CD4-positive, alpha-beta T cell treated with Interleukin-17A for 1 hour (primary cell): ENCODE measurements around the gene FRAT1.
"Not testable (repeated sequence)": the region's sequence is repeated elsewhere in the genome, so short reads cannot be mapped to it uniquely, and the experiment has no call there.

Experiments
- DNase-seq: peaks from one replicate; pipeline ENCODE4 v3.0.0-alpha.2; 2020

FRAT1 gene, protein sequence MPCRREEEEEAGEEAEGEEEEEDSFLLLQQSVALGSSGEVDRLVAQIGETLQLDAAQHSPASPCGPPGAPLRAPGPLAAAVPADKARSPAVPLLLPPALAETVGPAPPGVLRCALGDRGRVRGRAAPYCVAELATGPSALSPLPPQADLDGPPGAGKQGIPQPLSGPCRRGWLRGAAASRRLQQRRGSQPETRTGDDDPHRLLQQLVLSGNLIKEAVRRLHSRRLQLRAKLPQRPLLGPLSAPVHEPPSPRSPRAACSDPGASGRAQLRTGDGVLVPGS

DNA sequence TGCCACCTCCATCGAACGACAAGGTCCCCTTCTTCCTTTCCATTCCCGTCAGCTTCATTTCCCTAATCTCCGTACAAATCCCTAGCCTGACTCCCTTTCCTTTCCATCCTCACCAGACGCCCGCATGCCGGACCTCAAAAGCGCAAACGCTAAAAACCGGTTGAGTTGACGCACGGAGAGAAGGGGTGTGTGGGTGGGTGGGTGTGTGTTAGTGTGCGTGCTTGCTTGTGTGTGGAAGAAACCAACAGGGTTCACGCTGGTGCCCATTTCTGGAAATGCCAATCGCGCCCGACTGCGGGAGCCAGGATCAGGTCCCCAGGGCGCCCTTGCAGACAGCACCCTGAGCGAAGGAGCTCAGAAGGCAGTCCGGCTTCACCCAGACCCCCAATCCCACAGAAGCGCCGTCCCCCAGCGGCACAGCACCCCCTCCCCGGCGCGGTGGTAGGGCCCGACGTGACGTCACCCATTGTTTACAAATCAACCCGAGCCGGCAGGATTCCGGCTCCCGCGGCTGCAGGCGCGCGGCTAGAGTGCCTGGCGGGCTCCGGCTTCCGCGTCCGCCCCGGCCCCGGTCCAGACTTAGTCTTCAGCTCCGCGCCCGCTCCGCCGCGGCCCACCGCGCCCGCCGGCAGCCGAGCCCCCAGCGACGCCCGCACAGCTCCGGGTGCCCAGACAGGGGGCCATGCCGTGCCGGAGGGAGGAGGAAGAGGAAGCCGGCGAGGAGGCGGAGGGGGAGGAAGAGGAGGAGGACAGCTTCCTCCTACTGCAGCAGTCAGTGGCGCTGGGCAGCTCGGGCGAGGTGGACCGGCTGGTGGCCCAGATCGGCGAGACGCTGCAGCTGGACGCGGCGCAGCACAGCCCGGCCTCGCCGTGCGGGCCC lies at the start of gene FRAT1:
FRAT1 (plus strand) TSS at position 500 of the 880 bp plus-strand sequence; CDS start at position 683, 183 bp downstream.
- peak; percentile 92 for DNase-seq

DNA sequence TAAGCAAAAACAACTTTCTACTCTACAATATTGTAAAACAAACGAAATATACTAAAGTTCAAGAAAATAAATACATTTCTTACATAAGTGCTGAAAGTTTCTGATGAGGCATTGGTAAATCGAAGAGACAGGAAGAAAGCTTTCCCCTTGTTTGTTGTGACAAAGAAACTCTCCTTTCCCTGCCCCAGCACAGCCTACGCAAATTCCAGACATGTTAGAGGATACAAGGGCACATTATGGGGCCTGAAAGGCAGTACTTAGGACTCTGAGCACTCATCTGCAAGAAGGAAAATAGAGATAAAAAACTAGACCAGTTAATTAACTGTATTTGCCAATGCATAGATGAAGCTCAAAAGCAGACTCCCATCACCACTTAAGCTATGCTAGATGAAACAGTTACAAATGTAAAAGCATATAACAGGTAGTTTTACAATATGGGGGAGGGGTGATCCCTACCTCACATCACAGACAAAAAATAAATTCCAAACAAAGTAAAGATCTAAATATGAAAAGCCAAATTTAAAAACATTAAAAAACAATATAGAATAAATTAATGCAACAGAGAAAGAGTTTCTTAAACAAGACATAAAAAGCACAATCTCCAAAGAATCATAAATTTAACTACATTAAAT lies 48.4 kb upstream of the FRAT1 start:
- DNase-seq: no peak

DNA sequence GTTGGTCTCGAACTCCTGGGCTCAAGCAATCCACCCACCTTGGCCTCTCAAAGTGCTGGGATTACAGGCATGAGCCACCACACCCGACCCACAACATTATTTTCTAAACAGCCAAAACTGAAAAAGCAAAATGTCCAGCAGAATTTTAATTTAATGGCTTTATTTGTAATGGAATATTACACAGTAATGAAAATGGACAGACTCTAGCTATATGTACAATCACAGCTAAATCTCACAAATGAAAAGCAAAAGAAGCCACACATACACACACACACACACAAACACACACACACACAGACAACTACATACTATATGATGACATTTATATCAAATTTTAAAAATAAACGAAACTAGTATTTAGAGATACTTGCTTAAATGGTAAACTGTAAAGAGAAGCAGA lies 45.4 kb upstream of the FRAT1 start:
- DNase-seq: no peak

DNA sequence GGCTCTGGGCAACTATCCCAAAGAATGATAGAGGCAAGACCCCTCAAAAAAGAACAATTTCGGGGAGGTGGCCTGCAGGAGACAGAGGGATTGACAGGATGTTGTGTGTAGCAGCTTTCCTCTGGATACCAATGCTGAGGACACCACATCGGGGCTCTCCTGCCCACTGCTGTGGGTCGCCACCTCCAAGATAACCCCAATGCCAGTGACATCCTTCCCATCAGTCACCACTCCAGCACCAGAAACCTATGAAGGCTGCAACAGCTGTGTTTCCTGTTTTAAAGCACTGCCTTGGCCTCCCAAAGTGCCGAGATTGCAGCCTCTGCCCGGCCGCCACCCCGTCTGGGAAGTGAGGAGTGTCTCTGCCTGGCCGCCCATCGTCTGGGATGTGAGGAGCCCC lies 44.2 kb upstream of the FRAT1 start:
- DNase-seq: no peak

DNA sequence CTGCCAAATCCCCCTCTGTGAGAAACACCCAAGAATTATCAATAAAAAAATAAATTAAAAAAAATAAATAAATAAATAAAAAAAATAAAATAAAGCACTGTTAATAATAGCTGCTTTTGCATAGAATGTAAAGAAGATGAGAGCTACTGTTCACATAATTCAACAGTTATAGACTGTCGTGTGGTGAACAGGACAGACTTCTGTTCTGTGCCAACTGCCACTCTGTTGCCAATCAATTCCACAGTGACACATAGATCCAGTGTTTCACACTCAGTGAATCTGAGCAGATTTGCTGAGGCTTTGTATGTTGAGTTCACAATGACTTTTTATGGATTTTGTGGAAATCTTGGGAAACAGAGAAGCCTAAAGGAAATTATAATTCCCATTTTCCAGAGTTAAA lies 41.5 kb upstream of the FRAT1 start:
- DNase-seq: no peak

DNA sequence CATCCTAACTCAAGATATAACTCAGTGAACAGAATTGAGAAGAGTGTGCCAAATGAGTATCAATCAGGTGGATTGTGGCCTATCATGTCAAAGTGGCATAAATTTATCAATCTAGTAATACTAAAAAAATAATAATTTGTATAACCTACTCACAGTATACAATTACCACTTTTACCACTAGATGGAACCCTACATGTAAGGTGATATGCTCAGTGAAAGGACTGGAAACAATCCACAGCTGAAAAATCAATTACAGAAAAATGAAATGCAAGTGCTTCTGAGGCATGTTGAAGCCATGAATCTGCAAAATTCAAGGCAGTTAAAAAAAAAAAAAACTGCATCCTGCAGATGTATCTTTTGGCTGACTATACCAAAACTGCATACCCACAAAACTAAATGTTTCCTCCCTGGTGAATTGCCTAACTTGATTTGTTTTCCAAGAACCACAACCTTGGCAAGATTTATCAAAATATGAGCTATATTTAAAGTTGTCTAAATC lies 40.5 kb upstream of the FRAT1 start:
- peak; percentile 66 for DNase-seq

DNA sequence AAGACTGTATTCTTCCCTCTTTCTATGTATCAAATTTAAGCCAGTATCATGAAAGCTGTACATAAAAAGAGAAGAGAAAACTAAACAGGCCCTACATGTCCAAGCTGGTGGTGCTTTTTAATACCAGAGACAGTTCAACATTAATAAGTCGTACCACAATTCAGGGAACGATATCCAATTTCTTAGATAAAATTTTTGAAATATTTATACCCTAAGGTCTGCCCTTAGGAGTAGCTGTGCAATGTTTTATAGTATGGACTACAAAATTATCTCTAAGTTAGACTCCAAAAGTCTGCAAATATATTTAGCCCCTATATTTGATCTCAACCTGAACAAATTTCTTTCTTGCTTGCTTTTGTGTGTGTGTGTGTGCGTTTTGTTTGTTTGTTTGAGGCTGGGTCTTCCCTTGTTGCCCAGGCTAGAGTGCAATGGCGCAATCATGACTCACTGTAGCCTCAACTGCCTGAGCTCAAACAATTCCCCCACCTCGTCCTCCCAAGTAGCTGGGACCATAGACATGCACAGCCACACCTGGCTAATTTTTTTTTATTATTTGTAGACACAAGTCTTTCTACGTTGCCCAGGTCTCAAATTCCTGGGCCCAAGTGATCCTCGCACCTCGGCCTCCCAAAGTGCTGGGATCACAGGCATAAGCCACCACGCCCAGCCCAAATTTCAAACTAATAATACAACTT lies 39.8 kb upstream of the FRAT1 start:
- no peak for DNase-seq

DNA sequence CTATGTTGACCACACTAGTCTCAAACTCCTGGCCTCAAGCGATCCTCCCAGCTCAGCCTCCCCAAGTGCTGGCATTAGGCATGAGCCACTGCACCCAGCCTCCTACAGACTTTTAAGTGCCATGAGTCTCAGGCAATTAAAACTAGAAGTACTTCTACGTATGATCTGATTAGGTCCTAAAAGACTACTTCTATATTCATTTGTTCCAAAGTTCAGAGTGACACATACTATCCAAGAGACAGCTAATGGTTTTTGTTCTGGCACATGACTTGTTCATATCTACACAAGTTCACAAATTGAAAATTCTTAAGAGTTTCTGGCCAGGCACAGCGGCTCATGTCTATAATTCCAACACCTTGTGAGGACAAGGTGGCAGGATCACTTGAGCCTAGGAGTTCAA lies 38.3 kb upstream of the FRAT1 start:
- DNase-seq: no peak

DNA sequence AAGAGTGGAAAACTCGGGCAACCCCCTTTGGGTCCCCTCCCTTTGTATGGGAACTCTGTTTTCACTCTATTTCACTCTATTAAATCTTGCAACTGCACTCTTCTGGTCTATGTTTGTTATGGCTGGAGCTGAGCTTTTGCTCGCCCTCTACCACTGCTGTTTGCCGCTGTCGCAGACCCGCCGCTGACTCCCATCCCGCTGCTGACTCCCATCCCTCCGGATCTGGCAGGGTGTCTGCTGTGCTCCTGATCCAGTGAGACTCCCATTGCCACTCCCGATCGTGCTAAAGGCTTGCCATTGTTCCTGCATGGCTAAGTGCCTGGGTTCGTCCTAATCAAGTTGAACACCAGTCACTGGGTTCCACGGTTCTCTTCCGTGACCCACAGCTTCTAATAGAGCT lies 29.0 kb upstream of the FRAT1 start:
- DNase-seq: not testable (repeated sequence)

DNA sequence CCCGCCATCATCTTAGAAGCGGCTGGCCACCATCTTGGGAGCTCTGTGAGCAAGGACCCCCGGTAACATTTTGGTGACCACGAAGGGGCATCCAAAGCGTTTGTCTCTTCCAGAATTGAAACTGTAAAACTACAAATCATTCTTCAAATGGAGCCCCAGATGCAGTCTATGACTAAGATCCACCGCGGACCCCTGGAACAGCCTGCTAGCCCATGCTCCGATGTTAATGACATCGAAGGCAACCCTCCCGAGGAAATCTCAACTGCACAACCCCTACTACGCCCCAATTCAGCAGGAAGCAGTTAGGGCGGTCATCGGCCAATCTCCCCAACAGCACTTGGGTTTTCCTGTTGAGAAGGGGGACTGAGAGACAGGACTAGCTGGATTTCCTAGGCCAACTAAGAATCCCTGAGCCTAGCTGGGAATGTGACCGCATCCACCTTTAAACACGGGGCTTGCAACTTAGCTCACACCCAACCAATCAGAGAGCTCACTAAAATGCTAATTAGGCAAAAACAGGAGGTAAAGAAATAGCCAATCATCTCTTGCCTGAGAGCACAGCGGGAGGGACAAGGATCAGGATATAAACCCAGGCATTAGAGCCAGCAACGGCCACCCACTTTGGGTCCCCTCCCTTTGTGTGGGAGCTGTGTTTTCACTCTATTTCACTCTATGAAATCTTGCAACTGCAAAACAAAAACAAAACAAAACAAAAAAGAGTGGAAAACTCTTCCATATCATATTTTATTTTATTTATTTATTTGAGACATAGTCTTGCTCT lies 28.3 kb upstream of the FRAT1 start:
- not testable (repeated sequence) for DNase-seq

DNA sequence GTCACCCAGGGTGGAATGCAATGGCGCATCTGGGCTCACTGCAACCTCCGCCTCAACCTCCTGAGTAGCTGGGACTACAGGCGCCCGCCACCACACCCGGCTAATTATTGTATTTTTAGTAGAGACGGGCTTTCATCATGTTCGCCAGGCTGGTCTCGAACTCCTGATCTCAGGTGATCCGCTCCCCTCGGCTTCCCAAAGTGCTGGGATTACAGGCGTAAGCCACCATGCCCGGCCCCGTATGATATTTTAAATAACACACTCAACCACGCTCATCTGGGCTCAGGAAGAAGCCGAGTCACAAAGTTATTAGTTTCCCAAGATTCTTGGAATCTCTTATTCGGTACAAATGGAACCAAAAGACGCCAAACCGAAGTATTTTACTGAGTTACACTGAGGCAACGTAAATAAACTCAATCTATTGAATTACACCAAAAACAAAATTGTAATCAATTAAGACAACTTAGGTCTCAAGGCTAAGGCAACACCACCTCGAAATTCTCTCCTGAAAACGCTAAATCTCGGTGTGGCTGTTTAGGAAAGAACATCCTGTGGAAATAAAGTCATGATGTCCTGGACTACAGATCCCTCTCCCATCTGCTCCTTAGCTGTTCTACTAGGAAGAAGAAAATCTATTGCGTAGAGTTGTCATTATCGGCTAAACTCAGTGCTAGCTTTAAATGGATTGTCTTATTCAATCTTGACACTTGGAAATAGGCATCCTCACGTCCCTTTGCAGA lies 27.5 kb upstream of the FRAT1 start:
- no peak for DNase-seq

DNA sequence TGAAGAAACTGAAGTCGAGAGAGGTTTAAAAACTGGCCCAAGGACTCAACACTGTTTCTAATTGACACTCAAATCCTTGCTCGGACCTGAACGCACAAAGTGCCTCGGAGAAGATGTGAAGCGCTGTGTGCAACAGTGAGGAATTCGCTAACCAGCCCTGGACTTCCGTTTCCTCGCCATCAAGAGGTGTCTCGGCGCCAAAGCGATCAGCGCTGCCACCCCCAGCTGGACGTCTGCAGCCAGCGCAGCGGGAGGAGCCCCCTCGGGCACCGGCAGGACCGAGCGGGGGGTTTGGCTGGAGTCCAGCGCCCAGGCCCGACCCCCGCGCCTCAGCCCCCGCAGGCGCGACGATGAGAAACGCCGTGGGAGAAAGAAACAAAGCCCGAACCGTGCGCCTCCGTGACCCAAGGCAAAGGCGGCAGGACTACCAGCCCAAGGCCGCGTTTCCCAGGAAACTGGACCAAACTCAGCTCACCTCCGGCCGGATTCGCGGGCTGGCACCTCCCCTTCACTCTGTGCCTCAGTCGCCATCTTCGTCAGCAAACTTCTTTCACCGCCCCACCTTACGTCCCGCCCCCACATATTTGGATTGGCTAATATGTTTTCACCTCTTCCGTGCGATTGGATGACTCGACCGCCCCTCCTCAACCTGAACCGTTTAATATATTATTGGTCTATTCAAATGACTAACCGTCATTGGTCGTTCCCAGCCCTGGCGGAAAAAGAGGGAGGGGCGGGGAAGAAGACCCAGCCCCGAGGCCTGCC lies 26.8 kb upstream of the FRAT1 start, which contains the start of gene ARHGAP19:
ARHGAP19 (minus strand) TSS at position 541 of the 765 bp plus-strand sequence; CDS start at position 531, 10 bp downstream.
- peak; percentile 98 for DNase-seq

DNA sequence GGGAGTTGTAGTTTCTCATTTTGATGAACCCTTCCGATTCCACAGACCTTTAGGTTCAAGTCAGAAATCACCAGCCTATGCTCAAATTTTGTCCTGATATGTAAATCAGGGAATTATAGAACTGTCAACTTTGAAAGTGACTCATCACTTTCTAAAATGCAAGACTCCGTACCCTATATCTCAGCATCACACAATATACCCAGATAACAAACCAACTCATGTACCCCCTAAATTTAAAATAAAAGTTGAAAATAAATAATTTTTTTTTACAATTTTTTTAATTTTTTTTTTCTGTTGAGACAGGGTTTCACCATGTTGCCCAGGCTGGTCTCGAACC lies 26.2 kb upstream of the FRAT1 start:
- DNase-seq: no peak

DNA sequence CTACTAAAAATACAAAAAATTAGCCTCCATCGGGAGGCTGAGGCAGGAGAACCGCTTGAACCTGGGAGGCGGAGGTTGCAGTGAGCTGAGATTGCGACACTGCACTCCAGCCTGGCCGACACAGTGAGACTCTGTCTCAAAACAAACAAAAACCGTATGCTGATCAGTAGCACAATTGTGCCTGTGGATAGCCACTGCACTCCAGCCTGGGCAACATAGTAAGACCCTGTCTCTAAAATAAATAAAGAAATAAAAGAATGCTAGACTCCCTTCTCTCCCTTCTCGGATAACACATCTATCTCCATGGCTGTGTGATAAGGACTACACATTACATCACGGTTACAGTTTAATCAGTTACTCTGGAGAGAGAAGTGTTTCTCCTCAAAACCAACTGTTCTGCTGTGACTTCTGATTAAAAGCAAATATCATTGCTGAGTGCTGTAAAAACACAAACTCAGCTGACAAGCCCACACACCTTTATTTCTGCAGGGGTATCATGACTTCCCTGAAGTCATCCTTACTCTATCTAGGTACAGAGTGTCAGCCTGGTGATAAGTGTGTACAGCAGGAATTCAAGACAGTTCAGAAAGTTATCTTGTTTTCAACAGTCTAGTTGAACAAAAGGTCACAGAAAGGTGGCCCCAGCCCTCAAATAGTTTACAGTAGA lies 21.4 kb upstream of the FRAT1 start:
- DNase-seq: no peak

DNA sequence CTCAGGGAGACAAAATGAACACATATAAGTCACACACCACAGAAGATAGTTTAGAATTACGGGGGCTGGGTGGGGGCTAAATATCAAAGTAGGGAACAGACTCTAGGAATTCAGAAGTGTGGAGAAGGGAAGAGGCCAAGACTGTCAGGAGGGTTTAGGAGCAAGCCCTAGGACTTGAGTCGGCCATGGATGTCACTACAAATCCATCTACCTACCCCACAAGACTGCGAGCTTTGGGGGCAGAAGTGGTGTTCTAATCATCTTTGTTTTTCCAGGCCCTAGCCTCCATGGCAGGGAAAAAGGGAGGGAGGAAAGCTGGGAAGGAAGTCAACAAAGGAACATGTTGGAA lies 20.9 kb upstream of the FRAT1 start:
- DNase-seq: no peak

DNA sequence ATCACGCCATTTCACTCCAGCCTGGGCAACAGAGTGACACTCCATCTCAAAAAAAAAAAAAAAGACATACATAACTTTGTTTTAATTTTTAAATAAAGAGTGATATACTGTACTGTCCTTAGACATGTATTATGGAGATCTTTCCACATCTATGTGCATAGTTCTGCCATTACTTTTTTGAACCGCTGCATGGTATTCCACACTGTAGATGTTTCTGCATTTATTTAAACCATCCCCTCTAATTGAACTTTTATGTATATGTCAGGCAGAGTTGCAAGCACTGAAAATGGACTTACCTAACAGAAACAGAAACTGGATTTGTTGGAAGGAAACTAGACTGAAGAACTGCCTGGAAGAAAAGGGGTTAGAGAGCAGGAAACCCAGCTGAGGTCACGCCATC lies 18.1 kb upstream of the FRAT1 start:
- DNase-seq: no peak

DNA sequence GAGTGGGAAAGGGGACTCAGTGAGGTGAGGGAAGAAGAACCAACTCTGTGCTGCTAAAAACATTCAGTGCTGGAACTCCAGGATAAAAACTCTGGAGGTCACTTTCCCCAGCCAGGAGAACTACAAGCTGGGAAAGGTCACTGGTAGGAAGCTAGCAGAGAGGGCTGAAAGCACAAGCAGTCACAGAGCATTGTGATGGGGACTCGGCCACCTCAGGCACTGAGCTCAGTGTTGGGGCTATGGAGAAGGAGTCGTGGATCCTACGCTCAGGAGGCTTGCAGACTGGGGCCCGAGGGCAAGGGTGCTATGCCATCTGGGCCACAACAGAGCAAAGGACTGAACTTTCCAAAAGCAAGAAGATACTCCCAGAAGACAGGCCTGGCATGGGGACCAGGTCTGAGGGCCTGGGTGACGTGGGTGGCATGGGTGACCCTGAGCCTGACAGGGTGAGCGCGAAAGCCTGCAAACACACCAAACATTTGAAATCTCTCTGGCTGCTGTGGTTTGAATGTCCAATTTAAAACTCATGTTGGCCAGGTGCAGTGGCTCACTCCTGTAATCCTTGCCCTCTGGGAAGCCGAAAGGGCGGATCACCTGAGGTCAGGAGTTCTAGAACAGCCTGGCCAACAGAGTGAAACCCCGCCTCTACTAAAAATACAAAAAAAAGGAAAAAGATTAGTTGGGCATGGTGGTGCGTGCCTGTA lies 16.8 kb upstream of the FRAT1 start:
- no peak for DNase-seq

DNA sequence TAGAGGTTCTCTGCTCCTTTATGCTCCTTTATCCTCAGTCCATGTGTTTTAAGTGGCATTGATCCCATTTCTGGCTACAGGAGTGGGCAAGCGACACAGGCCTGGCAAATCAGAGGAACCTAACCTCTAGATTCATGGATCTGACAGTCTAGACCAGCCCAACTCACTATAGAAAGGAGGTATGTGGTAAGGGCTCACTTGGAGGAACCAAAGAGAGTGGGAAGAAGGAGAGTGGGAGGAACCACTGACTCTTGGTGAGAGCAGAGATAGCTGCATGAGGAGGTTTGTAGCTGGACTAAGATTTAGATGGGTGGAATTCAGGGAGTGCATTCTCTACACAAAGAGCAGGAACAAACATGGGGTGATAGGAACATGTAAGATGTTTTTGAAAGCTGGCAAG lies 11.6 kb upstream of the FRAT1 start:
- DNase-seq: no peak
